Measurements from ENCODE around the gene RHNO1.

DNA sequence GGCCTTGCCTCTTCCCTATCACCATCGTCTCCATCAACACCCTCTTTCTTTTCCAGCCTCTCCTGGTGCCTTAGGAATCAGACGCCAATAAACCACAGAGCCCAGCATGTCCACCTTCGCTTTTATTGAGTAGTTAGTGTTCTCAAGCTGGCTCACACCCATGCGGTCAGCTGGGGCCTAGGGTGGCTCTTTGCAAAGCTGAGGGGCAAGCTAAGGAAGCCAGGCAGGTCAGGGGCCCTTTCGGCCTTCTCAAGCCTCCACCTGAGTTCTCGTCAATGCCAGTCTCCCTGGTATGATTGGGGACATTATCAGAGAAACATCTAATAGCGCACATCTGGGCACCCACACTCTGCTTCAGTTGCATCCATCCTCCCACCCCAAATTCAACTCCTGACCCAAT, 19.4 kb upstream of the RHNO1 start:
- TF ChIP-seq, protein P1, sequence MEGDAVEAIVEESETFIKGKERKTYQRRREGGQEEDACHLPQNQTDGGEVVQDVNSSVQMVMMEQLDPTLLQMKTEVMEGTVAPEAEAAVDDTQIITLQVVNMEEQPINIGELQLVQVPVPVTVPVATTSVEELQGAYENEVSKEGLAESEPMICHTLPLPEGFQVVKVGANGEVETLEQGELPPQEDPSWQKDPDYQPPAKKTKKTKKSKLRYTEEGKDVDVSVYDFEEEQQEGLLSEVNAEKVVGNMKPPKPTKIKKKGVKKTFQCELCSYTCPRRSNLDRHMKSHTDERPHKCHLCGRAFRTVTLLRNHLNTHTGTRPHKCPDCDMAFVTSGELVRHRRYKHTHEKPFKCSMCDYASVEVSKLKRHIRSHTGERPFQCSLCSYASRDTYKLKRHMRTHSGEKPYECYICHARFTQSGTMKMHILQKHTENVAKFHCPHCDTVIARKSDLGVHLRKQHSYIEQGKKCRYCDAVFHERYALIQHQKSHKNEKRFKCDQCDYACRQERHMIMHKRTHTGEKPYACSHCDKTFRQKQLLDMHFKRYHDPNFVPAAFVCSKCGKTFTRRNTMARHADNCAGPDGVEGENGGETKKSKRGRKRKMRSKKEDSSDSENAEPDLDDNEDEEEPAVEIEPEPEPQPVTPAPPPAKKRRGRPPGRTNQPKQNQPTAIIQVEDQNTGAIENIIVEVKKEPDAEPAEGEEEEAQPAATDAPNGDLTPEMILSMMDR (IDR thresholded peaks at IDR 0.05; ENCODE audit: low read length): no peak
- no peak for TF ChIP-seq EZH2 (IDR thresholded peaks at IDR 0.05; ENCODE audit: borderline replicate concordance, low read length)

Data from OCI-LY1 (cell line).